WTC11 (cell line): ENCODE data around the gene TLE4.

Experiments used
- ZNF423 ChIP-seq: fragments of 250-450 bp; sonication (Bioruptor Pico); IDR thresholded peaks from 2 replicates; pipeline ENCODE4 v2.1.2; 2022; ENCODE audit warnings: mild to moderate bottlenecking, moderate library complexity
- TF ChIP-seq, protein P1 (sequence below): sonication (generic); formaldehyde crosslinking; IDR thresholded peaks from 2 replicates; pipeline ENCODE4 v1.8.0; 2022; ENCODE audit warnings: mild to moderate bottlenecking, missing genetic modification reagents
- TF ChIP-seq, protein P2 (sequence below): fragments of 200-600 bp; IDR thresholded peaks from 2 replicates; pipeline ENCODE4 v1.8.0; 2022; ENCODE audit warnings: antibody characterized with exemption
- TF ChIP-seq, protein P3 (sequence below): sonication (generic); formaldehyde crosslinking; IDR thresholded peaks from 2 replicates; pipeline ENCODE4 v1.8.1; 2023; ENCODE audit warnings: mild to moderate bottlenecking, missing genetic modification reagents, borderline replicate concordance

DNA sequence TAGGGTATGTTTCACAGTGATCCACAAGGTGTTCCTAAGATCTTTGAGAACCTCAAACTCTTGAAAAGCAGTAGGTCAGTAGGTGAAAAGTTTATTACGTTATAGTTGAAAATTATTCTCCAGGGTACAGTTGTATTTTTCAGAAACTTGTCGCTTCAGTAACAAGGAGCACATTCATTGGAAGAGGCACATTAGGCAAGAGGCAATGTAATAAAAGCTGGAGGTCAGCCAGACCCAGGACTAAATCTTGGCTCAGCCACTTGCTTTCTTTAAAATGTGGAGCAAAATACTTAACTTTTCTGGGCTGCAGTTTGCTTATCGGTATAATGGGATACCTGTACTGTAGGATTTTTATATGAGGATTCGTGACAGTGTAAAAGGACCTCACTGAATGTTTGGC lies 45.6 kb downstream of the TLE4 start:
- TF ChIP-seq, protein P1, sequence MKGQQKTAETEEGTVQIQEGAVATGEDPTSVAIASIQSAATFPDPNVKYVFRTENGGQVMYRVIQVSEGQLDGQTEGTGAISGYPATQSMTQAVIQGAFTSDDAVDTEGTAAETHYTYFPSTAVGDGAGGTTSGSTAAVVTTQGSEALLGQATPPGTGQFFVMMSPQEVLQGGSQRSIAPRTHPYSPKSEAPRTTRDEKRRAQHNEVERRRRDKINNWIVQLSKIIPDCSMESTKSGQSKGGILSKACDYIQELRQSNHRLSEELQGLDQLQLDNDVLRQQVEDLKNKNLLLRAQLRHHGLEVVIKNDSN = no peak
- TF ChIP-seq ZNF423 (CRISPR knock-in tag) = no peak
- TF ChIP-seq, protein P2, sequence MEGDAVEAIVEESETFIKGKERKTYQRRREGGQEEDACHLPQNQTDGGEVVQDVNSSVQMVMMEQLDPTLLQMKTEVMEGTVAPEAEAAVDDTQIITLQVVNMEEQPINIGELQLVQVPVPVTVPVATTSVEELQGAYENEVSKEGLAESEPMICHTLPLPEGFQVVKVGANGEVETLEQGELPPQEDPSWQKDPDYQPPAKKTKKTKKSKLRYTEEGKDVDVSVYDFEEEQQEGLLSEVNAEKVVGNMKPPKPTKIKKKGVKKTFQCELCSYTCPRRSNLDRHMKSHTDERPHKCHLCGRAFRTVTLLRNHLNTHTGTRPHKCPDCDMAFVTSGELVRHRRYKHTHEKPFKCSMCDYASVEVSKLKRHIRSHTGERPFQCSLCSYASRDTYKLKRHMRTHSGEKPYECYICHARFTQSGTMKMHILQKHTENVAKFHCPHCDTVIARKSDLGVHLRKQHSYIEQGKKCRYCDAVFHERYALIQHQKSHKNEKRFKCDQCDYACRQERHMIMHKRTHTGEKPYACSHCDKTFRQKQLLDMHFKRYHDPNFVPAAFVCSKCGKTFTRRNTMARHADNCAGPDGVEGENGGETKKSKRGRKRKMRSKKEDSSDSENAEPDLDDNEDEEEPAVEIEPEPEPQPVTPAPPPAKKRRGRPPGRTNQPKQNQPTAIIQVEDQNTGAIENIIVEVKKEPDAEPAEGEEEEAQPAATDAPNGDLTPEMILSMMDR = no peak
- TF ChIP-seq, protein P3, sequence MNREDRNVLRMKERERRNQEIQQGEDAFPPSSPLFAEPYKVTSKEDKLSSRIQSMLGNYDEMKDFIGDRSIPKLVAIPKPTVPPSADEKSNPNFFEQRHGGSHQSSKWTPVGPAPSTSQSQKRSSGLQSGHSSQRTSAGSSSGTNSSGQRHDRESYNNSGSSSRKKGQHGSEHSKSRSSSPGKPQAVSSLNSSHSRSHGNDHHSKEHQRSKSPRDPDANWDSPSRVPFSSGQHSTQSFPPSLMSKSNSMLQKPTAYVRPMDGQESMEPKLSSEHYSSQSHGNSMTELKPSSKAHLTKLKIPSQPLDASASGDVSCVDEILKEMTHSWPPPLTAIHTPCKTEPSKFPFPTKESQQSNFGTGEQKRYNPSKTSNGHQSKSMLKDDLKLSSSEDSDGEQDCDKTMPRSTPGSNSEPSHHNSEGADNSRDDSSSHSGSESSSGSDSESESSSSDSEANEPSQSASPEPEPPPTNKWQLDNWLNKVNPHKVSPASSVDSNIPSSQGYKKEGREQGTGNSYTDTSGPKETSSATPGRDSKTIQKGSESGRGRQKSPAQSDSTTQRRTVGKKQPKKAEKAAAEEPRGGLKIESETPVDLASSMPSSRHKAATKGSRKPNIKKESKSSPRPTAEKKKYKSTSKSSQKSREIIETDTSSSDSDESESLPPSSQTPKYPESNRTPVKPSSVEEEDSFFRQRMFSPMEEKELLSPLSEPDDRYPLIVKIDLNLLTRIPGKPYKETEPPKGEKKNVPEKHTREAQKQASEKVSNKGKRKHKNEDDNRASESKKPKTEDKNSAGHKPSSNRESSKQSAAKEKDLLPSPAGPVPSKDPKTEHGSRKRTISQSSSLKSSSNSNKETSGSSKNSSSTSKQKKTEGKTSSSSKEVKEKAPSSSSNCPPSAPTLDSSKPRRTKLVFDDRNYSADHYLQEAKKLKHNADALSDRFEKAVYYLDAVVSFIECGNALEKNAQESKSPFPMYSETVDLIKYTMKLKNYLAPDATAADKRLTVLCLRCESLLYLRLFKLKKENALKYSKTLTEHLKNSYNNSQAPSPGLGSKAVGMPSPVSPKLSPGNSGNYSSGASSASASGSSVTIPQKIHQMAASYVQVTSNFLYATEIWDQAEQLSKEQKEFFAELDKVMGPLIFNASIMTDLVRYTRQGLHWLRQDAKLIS = no peak
